ENCODE results near the gene GSTO1. TPM values are rescaled to one million over a fixed set of nuclear protein-coding genes. Genes with fewer than 3 reads are reported as not detected.

Gene GSTO1
- polyA plus RNA-seq, 1 donor (not counting 4 experiments of a cell fraction or from before 2014, with no cell fraction given), result 338 TPM

GRCh38 chr10:104260775-104261115 lies 6.1 kb downstream of the GSTO1 start:
- H3K4me2 ChIP-seq (ENCODE audit: control insufficient read depth, extremely low read depth, insufficient read depth, low read depth, low read length), result peak overlapping the region; percentile 68
- peaks cover 16 to 24% of the 10 kb centered on the region in 2 experiments for H3K36me3 ChIP-seq (ENCODE audit: control insufficient read depth in 2 of 2, extremely low read depth in 1 of 2, insufficient read depth in 2 of 2, low read length in 2 of 2)
- TF ChIP-seq EZH2 (IDR thresholded peaks at IDR 0.05; ENCODE audit: low read length) (no peak), CTCF (optimal IDR thresholded peaks at IDR 0.05 in 1 of 3, IDR thresholded peaks at IDR 0.05 in 1 of 3, conservative IDR thresholded peaks at IDR 0.05 in 1 of 3; ENCODE audit: extremely low read depth in 1 of 3, insufficient read depth in 2 of 3, low read length in 3 of 3) (no peak)
- peaks cover 51% of the 10 kb centered on the region for H3K79me2 ChIP-seq (ENCODE audit: control insufficient read depth, insufficient read depth, low read length)
- peak overlapping the region; percentile 65 for H3K9ac ChIP-seq (ENCODE audit: control insufficient read depth, extremely low read depth, insufficient read depth, low read length)
- H2AFZ ChIP-seq (ENCODE audit: control insufficient read depth, low read length), result no peak overlapping the region
- no peaks in the 10 kb centered on the region for H3K27me3 ChIP-seq (ENCODE audit: control insufficient read depth, extremely low read depth, insufficient read depth, low read length)
- H3K9me1 ChIP-seq (ENCODE audit: control insufficient read depth, extremely low read depth, insufficient read depth, low read length), result peaks cover 3% of the 10 kb centered on the region
- DNase-seq (ENCODE audit: low read depth, low spot score) (no peak), FAIRE-seq (peak; percentile 83)
- no peaks in the 10 kb centered on the region for H4K20me1 ChIP-seq (ENCODE audit: control insufficient read depth, extremely low read depth, insufficient read depth, low read length)
- H3K4me1 ChIP-seq (ENCODE audit: control insufficient read depth, extremely low read depth, insufficient read depth, low read length), result peaks cover 57% of the 10 kb centered on the region
- peak overlapping the region; percentile 88 for H3K27ac ChIP-seq (ENCODE audit: control insufficient read depth, insufficient read depth, low read length)
- dilution Hi-C loops (cut with MboI; ENCODE audit: extremely low pct_ligation_motif_present, low sequenced_read_pairs), result no loop called here
- no peaks in the 10 kb centered on the region for H3K9me3 ChIP-seq (ENCODE audit: control insufficient read depth, low read depth, low read length)
- peak overlapping the region in 1 of 3 experiments; percentile 6 for H3K4me3 ChIP-seq (ENCODE audit: control insufficient read depth in 2 of 3, extremely low read depth in 1 of 3, insufficient read depth in 2 of 3, low read depth in 1 of 3, low read length in 3 of 3)

- no peak for TF ChIP-seq CTCF (optimal IDR thresholded peaks at IDR 0.05 in 1 of 3, IDR thresholded peaks at IDR 0.05 in 1 of 3, conservative IDR thresholded peaks at IDR 0.05 in 1 of 3; ENCODE audit: extremely low read depth in 1 of 3, insufficient read depth in 2 of 3, low read length in 3 of 3)
- no peak for TF ChIP-seq EZH2 (IDR thresholded peaks at IDR 0.05; ENCODE audit: low read length)
- dilution Hi-C loops (cut with MboI; ENCODE audit: extremely low pct_ligation_motif_present, low sequenced_read_pairs), result no loop called here
- Histone ChIP-seq H3K36me3 (ENCODE audit: control insufficient read depth in 2 of 2, extremely low read depth in 1 of 2, insufficient read depth in 2 of 2, low read length in 2 of 2) (peaks cover 19 to 27% of the 10 kb centered on the region in 2 experiments), H3K4me3 (ENCODE audit: control insufficient read depth in 2 of 3, extremely low read depth in 1 of 3, insufficient read depth in 2 of 3, low read depth in 1 of 3, low read length in 3 of 3) (no peak overlapping the region), H3K9ac (ENCODE audit: control insufficient read depth, extremely low read depth, insufficient read depth, low read length) (no peak overlapping the region), H2AFZ (ENCODE audit: control insufficient read depth, low read length) (no peak overlapping the region), H3K4me2 (ENCODE audit: control insufficient read depth, extremely low read depth, insufficient read depth, low read depth, low read length) (no peak overlapping the region), H3K9me3 (ENCODE audit: control insufficient read depth, low read depth, low read length) (no peaks in the 10 kb centered on the region), H3K9me1 (ENCODE audit: control insufficient read depth, extremely low read depth, insufficient read depth, low read length) (peaks cover 1% of the 10 kb centered on the region), H3K27ac (ENCODE audit: control insufficient read depth, insufficient read depth, low read length) (no peak overlapping the region), H3K79me2 (ENCODE audit: control insufficient read depth, insufficient read depth, low read length) (peaks cover 40% of the 10 kb centered on the region), H3K27me3 (ENCODE audit: control insufficient read depth, extremely low read depth, insufficient read depth, low read length) (no peaks in the 10 kb centered on the region), H3K4me1 (ENCODE audit: control insufficient read depth, extremely low read depth, insufficient read depth, low read length) (peaks cover 45% of the 10 kb centered on the region), H4K20me1 (ENCODE audit: control insufficient read depth, extremely low read depth, insufficient read depth, low read length) (no peaks in the 10 kb centered on the region)
- DNase-seq (ENCODE audit: low read depth, low spot score), result no peak
- FAIRE-seq, result no peak
These were observed 7.4 kb downstream of the GSTO1 start for GRCh38 chr10:104262055-104262454.
